ENCODE data around the gene TIMP3.

The TIMP3 gene

GRCh38 chr22:32788904-32789624 is 12.4 kb upstream of the TIMP3 start:
- TF ChIP-seq, protein P1, sequence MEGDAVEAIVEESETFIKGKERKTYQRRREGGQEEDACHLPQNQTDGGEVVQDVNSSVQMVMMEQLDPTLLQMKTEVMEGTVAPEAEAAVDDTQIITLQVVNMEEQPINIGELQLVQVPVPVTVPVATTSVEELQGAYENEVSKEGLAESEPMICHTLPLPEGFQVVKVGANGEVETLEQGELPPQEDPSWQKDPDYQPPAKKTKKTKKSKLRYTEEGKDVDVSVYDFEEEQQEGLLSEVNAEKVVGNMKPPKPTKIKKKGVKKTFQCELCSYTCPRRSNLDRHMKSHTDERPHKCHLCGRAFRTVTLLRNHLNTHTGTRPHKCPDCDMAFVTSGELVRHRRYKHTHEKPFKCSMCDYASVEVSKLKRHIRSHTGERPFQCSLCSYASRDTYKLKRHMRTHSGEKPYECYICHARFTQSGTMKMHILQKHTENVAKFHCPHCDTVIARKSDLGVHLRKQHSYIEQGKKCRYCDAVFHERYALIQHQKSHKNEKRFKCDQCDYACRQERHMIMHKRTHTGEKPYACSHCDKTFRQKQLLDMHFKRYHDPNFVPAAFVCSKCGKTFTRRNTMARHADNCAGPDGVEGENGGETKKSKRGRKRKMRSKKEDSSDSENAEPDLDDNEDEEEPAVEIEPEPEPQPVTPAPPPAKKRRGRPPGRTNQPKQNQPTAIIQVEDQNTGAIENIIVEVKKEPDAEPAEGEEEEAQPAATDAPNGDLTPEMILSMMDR (conservative IDR thresholded peaks at IDR 0.05): no peak
- H3K27ac ChIP-seq: no peak overlapping the region

- no peak overlapping the region for H3K27ac ChIP-seq
- TF ChIP-seq, protein P1 (conservative IDR thresholded peaks at IDR 0.05): no peak
These were observed 11.5 kb upstream of the TIMP3 start for GRCh38 chr22:32789797-32790620.

- no peak overlapping the region for H3K27ac ChIP-seq
- TF ChIP-seq, protein P1 (conservative IDR thresholded peaks at IDR 0.05): no peak
These were observed 10.4 kb upstream of the TIMP3 start for GRCh38 chr22:32791056-32791455.

DNA sequence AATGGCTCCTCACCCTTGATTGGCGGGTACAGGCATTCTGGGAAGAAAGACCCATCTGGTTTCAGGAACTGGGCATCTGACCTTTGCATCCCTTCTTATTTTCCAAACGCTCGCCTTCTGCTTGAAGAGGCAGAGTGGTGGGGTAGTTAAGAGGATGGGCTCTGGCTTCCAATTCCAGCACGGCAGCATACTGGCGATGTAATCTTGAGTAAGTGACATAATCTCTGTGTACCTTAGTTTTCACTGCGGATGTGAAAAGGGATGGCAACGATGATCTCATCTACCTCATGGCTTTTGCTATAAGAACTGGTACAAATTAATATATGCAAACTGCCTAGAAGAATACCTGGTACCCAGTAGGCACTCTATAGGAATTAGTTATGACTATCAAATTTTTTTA is 10.0 kb upstream of the TIMP3 start:
- TF ChIP-seq, protein P1 (conservative IDR thresholded peaks at IDR 0.05): no peak
- H3K27ac ChIP-seq: no peak overlapping the region

DNA sequence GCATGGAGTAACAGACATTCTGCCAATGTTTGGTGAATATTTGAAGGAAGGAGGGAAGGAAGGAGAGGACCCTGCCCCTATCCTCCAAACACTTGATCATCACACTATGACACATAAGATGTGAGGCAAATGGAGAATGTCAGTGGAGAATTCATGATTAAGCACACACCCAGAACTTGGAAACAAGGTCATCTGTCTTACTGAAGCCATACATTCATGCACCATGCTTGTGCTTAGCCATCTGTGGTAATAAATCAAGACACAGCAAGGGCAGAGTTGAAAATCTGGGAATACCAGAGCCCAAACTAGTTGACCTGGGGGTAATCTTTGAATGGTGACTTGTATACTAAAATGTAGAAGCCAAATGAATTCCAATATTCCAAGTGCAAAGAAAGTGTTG is 7.9 kb upstream of the TIMP3 start:
- TF ChIP-seq, protein P1 (conservative IDR thresholded peaks at IDR 0.05): no peak
- H3K27ac ChIP-seq: no peak overlapping the region

DNA sequence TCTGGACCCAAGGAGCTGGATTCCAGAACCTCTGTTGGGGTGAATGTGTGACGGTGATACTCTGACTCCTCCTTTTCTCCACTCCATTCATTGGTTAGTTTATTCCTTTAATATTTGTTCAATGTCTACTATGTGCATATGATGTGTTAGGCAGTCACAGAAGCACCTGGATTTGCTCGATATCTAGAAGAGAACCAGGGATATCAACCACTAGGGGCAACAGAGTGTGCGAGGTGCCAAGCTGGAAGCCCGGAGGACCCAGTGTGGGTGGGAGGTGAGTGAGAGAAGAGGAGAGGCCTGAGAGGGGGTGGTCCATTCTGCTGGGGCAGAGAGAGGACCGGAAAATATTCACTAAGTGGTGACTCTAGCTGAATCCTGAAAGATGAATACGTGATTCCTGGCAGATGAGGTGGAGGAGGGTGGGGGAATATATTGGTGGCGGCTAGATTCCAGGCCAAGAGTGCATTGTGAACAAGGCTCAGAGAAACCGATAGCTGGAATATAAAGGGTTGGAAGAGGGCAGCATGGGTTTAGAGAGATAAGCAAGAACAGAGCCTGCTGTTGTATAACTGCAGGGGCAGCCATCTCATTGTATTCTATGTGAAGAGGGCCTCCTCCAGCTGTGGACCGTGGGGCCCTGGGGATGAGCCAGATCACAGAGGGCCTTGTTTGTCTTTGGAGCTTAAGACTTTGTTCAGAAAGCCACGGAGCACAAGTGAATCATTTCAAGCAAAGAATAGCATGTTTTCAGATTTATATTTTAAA is 6.9 kb upstream of the TIMP3 start:
- TF ChIP-seq, protein P1 (conservative IDR thresholded peaks at IDR 0.05): no peak
- no peak overlapping the region for H3K27ac ChIP-seq

- TF ChIP-seq, protein P1 (conservative IDR thresholded peaks at IDR 0.05): no peak
- no peak overlapping the region for H3K27ac ChIP-seq
These were observed 6.3 kb upstream of the TIMP3 start for GRCh38 chr22:32795214-32795596.

Measured in VCaP (cell line).